HG02610 (cell line): ENCODE results near the gene TREM1.

ENCODE experiments used
- ATAC-seq: cut with Tn5 transposase; IDR thresholded peaks from one replicate; pipeline ENCODE4 v1.9.1; 2021; ENCODE audit warnings: mild to moderate bottlenecking, moderate library complexity; ENCODE audit not compliant: unreplicated experiment

TREM1 gene

GRCh38 chr6:41286544-41287346 lies at the start of gene TREM1:
TREM1 (minus strand) TSS chr6:41286682; CDS start chr6:41286655, 27 bp downstream.
- no peak for ATAC-seq

DNA sequence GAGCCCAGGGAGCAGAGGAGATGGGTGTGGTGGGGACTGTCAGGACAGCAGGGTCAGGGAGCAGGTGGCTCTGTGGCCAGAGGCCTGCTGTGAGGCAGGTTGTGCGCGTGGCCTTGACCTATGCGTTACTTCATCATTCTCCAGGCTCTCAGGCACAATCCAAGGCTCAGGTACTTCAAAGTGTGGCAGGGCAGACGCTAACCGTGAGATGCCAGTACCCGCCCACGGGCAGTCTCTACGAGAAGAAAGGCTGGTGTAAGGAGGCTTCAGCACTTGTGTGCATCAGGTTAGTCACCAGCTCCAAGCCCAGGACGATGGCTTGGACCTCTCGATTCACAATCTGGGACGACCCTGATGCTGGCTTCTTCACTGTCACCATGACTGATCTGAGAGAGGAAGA lies 49.5 kb upstream of the TREM1 start:
- ATAC-seq, result no peak

DNA sequence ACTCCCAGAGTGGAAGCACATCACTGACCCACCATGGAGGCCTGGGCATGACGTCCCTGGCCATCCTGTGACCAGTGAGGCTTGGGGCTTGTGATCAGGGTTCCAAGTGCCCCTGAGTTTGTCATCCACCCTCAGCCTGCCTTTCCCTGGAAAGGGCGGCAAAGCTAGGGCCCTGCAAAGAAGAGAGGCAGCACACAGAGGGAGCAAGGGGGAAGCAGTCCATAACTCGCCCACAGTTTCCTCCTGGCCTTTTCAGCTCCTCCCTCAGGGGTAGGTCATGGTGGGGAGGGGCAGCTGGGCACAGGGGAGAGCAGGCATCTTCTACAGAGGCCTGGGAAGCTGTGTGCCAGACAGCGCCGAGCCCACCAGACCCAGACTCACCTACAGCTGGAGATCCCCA lies 48.8 kb upstream of the TREM1 start, which contains the start of gene NCR2:
Gene NCR2, plus strand, starts transcription at position 313 of the 400 bp plus-strand sequence. CDS start 269 bp downstream, outside the sequence.
- no peak for ATAC-seq

- ATAC-seq, result no peak
Observed at GRCh38 chr6:41334482-41335040, 48.1 kb upstream of the TREM1 start.

- ATAC-seq, result no peak
Observed at GRCh38 chr6:41332842-41333736, 46.6 kb upstream of the TREM1 start.

DNA sequence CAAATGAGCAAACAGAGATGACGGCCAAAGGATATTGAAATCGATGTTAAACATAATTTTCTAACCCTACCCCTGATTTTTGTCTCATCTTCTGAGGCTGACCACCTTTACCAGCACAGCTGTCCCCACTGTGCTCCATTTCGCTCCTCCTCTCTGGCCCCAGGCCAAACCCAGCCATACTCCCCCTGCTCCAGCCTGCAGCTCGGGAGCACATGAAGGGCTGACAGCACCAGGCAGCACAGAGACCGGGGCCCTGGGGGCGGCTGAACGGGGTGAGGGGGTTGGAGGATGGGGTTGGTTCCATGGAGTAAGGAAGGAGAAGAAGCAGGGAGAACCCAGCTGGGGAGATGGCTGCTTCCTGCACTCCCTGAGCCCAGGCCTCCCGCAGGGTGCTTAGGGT lies 45.8 kb upstream of the TREM1 start:
- no peak for ATAC-seq

- no peak for ATAC-seq
Observed at GRCh38 chr6:41331401-41332150, 45.1 kb upstream of the TREM1 start.

DNA sequence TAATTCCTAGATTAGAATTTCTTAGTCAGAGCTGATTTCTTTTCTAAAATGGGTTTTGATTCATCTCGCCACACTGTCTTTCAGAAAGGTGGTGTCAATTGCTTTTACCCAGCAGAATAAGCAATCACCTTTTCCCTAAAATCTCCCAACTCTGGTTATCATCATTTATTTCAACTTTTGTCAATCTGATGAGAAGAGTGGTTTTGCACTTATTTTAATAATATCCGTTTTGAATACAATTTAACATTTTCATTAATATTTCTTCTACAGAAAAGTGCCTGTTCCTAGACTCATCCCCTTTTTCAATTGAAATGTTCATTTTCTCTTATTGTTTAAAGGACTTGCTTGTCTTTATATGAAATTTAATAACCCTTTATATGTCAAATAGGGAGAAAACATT lies 40.7 kb upstream of the TREM1 start:
- no peak for ATAC-seq

DNA sequence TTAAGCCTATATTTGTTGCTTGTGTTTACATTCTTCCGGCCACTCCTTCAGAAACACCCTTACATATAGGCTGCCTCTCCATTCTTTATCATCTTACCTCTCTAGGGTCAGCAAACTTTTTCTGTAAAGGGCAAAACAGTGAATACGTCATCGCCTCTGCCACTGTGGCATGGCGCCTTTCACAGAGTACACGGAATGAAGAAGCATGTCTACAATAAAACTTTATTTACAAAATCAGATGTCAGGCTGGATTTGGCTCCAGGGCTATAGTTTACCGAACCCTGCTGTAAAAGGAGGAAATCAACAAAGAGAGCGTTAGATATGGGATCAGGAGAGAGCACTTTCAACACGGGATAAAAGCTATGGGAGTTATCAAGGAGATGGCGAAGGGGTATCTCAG lies 39.6 kb upstream of the TREM1 start:
- no peak for ATAC-seq

DNA sequence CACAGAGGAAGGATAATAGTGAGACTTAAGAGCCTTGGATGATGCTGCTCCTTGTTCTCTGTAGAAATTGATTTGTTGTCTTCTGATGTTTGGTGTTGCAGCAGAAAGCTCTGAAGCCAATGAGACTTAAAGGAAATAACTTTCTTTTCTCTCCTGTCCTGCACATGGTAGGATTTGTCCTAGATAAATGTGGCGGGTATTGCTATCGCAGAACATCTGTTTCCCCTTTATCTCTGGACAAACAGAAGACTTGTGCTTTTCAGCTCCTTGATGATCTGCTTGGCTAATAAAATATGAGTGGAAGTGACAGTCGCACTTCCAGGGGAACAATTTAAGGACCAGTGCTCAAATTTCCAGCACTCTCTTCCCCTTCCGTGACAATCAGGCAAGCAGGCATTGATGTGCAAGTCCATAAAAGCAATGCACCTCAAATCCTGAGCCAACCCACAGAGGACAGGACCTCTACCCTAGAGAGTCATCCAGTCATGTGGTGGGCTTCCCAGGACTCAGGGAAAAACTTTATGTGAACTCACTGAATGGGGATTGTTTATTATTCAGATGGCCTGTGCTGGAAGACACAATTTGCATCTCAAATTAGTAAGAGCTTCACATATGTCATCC lies 39.1 kb upstream of the TREM1 start:
- no peak for ATAC-seq

GRCh38 chr6:41321183-41321582 lies 34.7 kb upstream of the TREM1 start:
- no peak for ATAC-seq

GRCh38 chr6:41318654-41319565 lies 32.4 kb upstream of the TREM1 start:
- peak; percentile 88 for ATAC-seq

DNA sequence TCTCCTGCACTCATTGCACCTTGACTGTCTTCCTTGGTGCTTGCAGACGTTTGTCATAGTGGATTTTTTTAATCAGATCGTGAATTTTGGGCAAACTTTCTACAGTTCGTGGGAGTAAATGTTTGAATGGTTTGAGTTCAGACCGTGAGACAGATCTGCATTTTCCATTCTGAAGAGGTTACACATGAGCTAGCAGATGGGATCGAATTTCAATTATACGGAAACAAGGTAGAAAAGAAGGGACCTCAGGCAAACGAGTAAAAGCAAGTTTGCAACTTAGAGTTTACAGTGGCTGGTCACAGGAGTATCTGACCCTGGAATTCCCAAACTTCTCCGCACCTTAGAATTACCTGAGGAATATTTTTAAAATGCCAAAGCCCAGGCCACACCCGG lies 31.8 kb upstream of the TREM1 start:
- no peak for ATAC-seq

DNA sequence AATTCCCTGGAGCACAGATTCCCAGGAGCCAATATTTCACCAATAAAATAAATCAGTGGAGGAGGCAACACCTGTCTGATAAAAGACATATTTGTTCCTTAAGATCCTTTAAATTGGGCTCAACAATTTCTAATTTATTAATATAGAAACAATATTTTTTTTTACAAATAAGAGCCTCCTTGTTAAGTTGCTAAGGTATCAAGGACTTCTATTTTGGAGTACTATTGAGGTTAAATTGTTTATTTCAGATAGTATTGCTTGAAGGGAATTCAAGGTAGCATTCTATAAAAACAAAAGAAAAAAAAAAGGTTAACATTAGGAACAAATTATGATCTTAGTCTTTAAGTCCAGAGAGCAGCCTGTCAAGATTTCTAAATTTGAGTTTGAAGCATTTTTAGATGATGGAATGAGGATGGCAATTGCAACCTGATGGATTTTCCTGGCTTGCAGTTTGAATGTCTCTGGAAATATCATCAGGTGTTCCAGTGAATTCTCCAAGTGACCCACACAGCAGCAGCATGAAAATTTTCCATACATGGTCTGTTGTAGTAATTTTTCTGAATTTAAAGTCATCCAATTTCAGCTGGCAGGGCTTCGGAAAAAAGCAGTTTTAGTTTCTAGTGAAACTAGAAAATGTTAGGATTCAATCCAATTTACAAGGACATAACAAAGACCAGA lies 29.6 kb upstream of the TREM1 start:
- no peak for ATAC-seq

DNA sequence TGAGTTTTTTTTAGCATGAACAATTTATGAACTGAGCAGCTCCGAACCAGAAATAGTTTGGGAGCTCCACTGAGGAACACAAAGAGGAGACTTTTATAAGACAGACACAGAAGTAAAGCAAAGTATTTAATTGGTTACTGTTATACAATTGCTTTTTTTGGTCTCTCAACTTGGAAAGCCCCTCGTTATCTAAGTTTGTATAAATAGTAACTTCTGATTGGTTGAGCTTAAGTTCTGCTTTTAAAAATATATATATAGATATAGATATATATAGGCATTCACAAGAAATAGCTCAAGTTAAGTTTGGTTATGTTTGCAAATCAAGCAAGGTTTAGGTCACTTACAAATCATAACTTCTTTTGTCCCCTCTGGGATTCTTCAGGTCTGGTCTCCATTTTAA lies 28.7 kb upstream of the TREM1 start:
- no peak for ATAC-seq

DNA sequence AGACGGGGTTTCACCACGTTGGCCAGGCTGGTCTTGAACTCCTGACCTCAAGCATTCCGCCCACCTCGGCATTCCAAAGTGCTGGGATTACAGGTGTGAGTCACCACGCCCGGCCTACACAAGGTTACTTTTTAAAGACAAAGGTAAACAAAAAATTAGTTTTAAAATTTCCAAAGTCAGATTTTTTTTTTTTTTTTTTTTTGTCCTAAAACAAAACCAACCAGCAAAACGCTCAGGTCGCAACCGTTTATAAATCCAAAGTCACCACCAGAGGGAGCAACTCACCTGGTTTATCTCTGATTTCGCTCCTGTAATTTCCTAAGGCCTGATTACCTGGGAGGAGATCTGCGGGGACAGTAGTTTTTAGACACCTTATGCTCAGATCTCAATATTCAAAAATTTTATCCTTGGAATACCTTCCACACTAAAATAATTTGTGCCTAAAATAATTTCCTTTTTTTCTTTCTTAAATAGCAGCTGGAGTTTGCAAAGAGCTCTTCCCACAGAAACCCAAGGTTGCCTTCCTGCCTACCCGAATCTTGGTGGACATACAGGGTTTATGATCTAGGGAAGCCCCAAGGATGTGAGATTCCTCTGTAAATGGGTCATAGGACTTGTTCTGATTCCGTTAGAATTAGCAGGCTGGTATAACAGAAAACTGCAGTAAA lies 19.8 kb upstream of the TREM1 start:
- no peak for ATAC-seq

- no peak for ATAC-seq
Observed at GRCh38 chr6:41302638-41303037, 16.2 kb upstream of the TREM1 start.

DNA sequence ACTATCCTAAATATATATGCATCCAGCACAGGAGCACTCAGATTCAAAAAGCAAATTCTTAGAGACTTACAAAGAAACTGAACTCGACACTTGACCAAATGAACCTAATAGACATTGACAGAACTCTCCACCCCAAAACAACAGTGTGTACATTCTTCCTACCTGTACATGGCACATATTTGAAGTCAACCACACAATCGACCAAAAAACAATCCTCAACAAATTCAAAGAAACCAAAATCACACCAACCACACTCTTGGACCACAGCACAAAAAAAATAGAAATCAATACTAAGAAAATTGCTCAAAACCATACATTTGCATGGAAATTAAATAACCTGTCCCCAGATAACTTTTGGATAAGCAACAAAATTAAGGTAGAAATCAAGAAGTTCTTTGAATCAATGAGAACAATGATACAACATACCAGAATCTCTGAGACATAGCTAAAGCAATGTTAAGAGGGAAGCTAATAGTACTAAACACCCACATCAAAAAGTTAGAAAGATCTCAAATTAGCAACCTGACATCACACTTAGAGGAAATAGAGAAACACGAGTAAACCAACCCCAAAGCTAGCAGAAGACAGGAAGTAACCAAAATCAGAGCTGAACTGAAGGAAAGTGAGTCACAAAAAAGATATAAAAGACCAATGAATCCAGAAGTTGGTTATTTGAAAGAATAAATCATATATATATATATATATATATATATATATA lies 12.5 kb upstream of the TREM1 start:
- ATAC-seq, result no peak
